ENCODE measurements around the gene RAD51.

Gene RAD51

GRCh38 chr15:40714144-40714543 is 19.2 kb downstream of the RAD51 start:
- H3K4me3 Mint-ChIP-seq = no peak overlapping the region
- no peaks in the 10 kb centered on the region for H3K27me3 Mint-ChIP-seq (ENCODE audit: low read depth)
- H3K36me3 Mint-ChIP-seq (ENCODE audit: low read depth) = peaks cover 42% of the 10 kb centered on the region
- no peaks in the 10 kb centered on the region for H3K9me3 Mint-ChIP-seq
- no peak overlapping the region for H3K27ac Mint-ChIP-seq
- no peak for TF ChIP-seq CTCF (IDR thresholded peaks at IDR 0.05; ENCODE audit: unreplicated experiment in 3 of 3)
- H3K4me1 Mint-ChIP-seq = no peaks in the 10 kb centered on the region

GRCh38 chr15:40716165-40716564 is 21.2 kb downstream of the RAD51 start:
- no peak for TF ChIP-seq CTCF (IDR thresholded peaks at IDR 0.05; ENCODE audit: unreplicated experiment in 3 of 3)
- peaks cover 32% of the 10 kb centered on the region for H3K36me3 Mint-ChIP-seq (ENCODE audit: low read depth)
- no peak overlapping the region for H3K4me3 Mint-ChIP-seq
- H3K9me3 Mint-ChIP-seq = no peaks in the 10 kb centered on the region
- H3K4me1 Mint-ChIP-seq = no peaks in the 10 kb centered on the region
- H3K27ac Mint-ChIP-seq = no peak overlapping the region
- no peaks in the 10 kb centered on the region for H3K27me3 Mint-ChIP-seq (ENCODE audit: low read depth)

GRCh38 chr15:40721701-40722100 is 26.7 kb downstream of the RAD51 start:
- Mint-ChIP-seq H3K36me3 (ENCODE audit: low read depth) (peaks cover 13% of the 10 kb centered on the region), H3K27me3 (ENCODE audit: low read depth) (no peaks in the 10 kb centered on the region), H3K27ac (no peak overlapping the region), H3K4me1 (no peaks in the 10 kb centered on the region), H3K4me3 (no peak overlapping the region), H3K9me3 (no peaks in the 10 kb centered on the region)
- TF ChIP-seq CTCF (IDR thresholded peaks at IDR 0.05; ENCODE audit: unreplicated experiment in 3 of 3) = no peak

GRCh38 chr15:40722354-40722753 is 27.4 kb downstream of the RAD51 start:
- H3K4me3 Mint-ChIP-seq = no peak overlapping the region
- peaks cover 12% of the 10 kb centered on the region for H3K36me3 Mint-ChIP-seq (ENCODE audit: low read depth)
- no peaks in the 10 kb centered on the region for H3K4me1 Mint-ChIP-seq
- TF ChIP-seq CTCF (IDR thresholded peaks at IDR 0.05; ENCODE audit: unreplicated experiment in 3 of 3) = no peak
- no peaks in the 10 kb centered on the region for H3K9me3 Mint-ChIP-seq
- H3K27ac Mint-ChIP-seq = no peak overlapping the region
- H3K27me3 Mint-ChIP-seq (ENCODE audit: low read depth) = no peaks in the 10 kb centered on the region

GRCh38 chr15:40722934-40723333 is 28.0 kb downstream of the RAD51 start:
- Mint-ChIP-seq H3K36me3 (ENCODE audit: low read depth) (peaks cover 8% of the 10 kb centered on the region), H3K27me3 (ENCODE audit: low read depth) (no peaks in the 10 kb centered on the region), H3K9me3 (no peaks in the 10 kb centered on the region), H3K27ac (no peak overlapping the region), H3K4me1 (no peaks in the 10 kb centered on the region), H3K4me3 (no peak overlapping the region)
- TF ChIP-seq CTCF (IDR thresholded peaks at IDR 0.05; ENCODE audit: unreplicated experiment in 3 of 3) = no peak

- no peaks in the 10 kb centered on the region for H3K4me1 Mint-ChIP-seq
- H3K36me3 Mint-ChIP-seq (ENCODE audit: low read depth) = peaks cover 8% of the 10 kb centered on the region
- no peaks in the 10 kb centered on the region for H3K27me3 Mint-ChIP-seq (ENCODE audit: low read depth)
- no peak overlapping the region for H3K4me3 Mint-ChIP-seq
- H3K27ac Mint-ChIP-seq = no peak overlapping the region
- TF ChIP-seq CTCF (IDR thresholded peaks at IDR 0.05; ENCODE audit: unreplicated experiment in 3 of 3) = no peak
- no peaks in the 10 kb centered on the region for H3K9me3 Mint-ChIP-seq
These were observed 28.9 kb downstream of the RAD51 start for GRCh38 chr15:40723919-40724318.

All from nephron (organoid).